Left lobe of liver (tissue), 2 donors: ENCODE results near the gene LINGO3. TPM values are rescaled to one million over a fixed set of nuclear protein-coding genes. Genes with fewer than 3 reads are reported as not detected.

Source experiments
- ATAC-seq: fragments of 200-7000 bp; cut with Tn5 transposase; one replicate; pipeline ENCODE4 v1.9.1; 2020; ENCODE audit warnings: mild to moderate bottlenecking, moderate library complexity
- DNase-seq: peaks from one replicate; pipeline ENCODE4 v3.0.0-alpha.2; 2020; ENCODE audit warnings: low spot score
- total RNA-seq: library from RNA; stranded (reverse); gene quantifications from one replicate; pipeline ENCODE4 v1.2.1, GENCODE V29; 2021
- donor health status: DM: no; HTN: no; CAD: no; lungs with moderate emphysema.
- donor health status: DM: no; HTN: yes; CAD: no.

LINGO3 gene
- total RNA-seq, 1 donor from 2014 or later, result not detected

GRCh38 chr19:2307518-2308012 is 389 bp downstream of the LINGO3 start:
- ATAC-seq, result no peak
- no peak for DNase-seq

DNA sequence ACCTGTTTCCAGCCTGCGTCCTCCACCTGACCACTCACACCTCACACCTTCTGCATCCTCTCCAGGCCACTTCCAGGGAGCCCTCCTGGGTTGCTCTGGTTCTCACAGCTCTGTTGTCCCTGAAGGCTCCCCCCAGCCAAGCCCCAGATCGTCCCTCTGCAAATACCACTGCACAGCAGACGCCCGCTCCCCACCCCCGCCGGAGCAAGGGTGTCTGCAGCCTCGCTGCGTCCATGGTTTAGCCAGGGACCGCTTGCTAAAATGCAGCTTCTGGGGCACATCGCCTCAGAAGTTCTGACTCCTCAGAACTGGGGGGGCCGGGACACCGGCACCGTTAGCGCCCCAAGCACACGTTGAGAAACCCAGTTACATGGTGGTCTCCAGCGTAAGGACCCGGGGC is 983 bp downstream of the LINGO3 start:
- ATAC-seq (no peak), DNase-seq (no peak)

DNA sequence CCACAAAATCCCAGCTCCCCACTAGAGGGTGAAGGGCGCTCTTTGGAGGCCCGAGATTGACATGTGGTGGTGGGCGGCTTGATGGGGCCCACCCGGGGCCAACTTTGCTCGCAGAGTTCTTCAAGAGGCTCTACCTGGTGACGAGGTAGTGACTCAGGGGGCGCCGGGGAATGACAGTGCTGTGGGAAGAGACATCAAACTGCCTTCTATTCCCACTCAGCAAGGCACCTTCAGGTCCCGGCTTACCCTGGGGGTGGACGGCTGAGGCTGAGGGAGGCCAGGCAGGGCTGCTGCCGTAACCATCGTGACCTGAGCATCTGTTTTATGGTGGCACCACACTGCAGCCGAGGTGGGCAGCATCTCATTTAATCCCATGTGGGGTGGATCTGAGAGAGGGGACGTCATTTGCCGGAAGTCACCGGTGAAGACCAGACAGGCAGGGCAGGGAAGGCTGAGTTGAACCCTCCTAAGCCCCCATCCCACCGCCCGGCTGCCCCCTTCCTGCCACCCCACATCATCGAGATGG is 1.6 kb downstream of the LINGO3 start:
- DNase-seq, result no peak
- ATAC-seq, result no peak

DNA sequence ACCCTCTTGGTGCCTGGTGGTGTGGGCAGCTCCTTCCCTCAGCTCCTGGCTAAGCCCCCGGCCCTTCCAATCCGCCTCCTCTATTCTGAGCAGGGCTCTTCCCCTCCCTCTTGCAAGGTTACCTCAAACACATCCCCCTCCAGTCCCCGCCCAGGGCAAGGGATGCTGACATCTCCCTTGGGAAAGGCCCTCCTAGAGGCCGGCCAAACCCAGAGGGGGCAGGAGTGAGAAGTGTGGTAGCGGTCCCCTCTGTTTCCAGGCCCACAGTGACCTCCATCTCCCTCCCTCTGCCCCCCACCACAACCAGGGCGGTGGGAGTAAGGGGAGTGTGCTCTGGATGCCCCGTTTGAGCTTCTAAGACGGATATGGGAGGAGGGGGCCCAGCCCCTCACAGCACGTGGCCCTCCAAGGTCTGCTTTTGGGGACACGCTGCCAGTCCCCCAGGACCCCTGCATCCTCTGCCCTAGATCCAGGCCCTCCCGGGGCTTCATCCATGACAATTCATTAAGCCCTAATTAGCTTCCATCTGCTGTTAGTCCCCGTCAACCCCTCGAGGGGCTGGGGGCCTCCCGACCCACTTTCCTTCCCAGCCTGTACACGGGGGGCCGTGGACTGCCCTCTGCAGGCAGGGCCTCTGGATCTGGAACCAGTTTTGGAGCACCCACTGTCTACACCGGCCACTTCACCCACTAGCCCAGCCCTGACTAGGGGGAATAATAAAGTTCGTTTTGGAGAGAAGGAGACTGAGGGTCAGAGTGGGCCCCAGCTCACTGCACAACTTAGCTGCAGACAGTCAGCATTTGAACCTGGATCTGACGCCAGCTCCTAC is 2.3 kb downstream of the LINGO3 start:
- no peak for ATAC-seq
- no peak for DNase-seq

DNA sequence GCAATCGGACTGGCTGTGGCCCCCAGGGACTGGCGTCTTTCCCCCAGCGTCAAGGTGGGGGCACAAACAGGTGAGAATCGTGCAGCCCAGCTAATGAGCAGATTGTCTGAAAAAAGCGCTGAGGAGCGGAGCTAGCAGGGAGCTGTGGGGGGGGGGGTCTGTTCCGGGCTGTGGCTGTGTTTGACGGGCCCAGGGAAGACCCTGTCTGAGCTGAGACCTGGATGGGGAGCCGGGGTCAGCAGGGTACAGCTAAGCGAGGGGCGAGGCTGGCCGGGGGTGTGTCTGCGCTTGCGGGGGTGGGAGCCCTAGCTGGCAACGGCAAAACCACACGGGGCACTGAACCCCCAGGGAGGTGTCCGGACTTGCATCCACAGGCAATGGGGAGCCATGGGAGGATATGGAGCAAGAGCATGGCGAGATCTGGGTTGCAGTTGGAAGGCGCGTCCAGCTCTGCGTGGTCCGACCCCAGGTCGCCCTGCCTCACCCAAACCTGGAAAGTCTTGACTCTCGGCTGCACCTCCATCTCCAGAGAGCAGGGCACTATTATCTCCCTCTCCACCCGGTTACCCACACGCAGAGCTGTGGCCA is 4.6 kb downstream of the LINGO3 start:
- DNase-seq (no peak), ATAC-seq (no peak)

DNA sequence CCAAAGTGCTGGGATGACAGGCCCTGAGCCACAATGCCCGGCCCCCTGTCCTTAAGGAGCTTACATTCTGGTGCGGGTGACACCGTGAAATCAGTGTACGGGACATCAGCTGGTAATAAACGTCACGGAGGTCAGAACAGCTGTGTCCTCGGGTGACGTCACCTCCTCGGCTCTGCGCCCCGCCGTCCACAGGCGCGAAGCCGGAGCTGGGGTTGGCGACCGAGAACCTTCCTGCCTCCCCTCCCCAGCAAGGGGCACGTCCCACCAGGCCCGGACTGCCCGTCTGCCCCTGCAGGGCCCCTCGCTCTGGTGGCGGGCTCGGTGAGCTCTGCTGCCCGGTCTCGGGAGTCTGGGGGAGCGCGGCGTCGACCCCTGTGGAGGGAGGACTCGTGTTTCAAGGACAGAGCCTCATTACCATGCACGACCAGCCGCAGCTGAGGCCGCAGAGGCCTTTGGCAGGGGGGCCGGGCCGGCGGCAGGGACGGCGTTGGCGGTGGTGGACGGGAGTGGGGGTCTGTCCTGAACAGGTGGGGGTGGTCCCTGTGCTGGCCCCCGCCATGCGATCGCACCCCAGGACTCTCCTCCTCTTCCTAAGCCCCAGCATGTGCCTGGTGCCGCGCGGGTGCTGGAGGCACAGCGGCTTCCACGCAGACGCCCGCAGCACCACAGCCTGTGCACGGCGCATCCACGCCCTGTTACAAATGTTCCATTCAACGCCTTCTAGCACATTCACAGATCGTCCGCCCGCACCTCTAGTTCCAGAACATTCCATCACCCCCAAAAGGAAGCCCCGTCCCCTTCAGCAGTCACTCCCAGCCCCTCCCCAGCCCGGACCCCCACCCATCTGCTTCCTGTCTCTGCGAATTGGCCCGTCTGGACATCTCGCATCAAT is 5.4 kb downstream of the LINGO3 start:
- ATAC-seq, result peak; percentile 41
- no peak for DNase-seq

- DNase-seq (no peak), ATAC-seq (no peak)
Measured at GRCh38 chr19:2300533-2300932, 7.4 kb downstream of the LINGO3 start.

DNA sequence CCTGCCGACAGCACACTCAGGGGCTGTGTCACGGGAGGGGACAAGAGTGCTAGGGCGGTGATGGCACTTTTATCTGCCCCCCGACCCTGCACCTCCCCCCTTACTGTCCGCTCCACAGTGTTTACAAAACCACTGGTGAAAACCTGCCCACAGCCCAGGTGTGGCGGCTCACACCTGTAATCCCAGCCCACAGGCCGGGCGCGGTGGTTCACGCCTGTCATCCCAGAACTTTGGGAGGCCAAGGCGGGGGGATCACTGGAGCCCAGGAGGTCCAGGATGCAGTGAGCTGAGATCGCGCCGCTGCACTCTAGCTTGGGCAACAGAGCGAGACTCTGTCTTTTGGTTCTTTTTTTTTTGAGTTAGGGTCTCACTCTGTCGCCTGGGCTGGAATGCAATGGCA is 11.8 kb downstream of the LINGO3 start:
- no peak for DNase-seq
- no peak for ATAC-seq

GRCh38 chr19:2294687-2295335 is 13.1 kb downstream of the LINGO3 start:
- ATAC-seq (no peak), DNase-seq (no peak)

DNA sequence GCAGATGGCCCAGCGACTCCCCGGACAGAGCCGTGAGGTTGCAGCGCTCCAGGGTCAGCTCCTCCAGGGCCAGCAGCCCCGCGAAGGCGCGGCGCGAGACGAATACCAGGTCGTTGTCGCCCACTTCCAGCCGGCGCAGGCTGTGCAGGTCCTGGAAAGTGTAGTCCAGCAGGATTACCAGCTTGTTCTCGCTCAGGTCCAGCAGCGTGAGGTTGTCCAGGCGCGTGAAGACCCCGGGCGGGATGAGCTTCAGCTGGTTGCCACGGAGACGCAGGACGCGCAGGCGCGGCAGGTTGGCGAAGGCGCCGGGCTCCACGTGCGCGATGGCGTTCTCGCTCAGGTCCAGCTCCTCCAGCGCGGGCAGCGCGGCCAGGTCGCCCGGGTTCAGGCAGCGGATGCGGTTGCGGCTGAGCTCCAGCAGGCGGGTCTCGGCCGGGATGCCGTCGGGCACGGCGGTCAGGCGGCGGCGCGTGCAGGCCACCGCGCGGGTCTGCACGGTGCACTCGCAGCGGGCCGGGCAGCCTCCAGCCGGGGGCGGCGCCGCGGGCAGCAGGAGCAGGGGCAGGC is 16.7 kb downstream of the LINGO3 start:
- ATAC-seq, result peak; percentile 8
- no peak for DNase-seq

DNA sequence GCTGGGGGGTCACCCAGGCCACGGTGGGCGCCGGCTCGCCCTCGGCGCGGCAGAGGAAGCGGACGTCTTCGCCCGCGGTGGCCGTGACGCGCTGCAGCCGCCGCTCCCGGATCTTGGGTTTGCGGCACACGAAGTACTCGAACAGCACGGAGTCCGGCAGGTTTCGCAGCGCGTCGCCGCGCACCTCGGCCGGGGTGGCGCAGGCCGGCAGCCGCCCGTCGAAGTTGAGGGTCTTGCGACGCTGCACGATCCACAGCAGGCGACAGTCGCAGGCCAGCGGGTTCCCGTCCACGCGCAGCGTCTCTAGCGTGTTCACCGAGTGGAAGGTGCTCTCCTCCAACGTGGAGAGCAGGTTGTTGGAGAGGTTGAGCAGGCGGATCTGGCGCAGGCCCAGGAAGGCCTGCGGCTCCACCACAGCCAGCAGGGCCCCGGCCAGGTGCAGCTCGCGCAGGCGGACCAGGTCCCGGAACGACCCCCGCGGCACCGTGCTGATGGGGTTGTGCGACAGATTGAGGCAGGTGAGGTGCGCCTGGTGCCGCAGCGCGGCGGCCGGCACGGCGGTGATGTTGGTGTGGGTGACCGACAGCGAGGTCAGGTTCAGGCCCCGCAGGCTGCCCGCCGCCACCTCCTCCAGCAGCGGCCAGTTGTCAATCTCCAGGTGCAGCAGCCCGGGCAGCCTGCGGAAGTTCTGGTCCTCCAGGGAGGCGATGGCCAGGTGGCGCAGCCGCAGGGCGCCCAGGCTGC is 17.3 kb downstream of the LINGO3 start:
- peak; percentile 12 for ATAC-seq
- DNase-seq, result no peak

DNA sequence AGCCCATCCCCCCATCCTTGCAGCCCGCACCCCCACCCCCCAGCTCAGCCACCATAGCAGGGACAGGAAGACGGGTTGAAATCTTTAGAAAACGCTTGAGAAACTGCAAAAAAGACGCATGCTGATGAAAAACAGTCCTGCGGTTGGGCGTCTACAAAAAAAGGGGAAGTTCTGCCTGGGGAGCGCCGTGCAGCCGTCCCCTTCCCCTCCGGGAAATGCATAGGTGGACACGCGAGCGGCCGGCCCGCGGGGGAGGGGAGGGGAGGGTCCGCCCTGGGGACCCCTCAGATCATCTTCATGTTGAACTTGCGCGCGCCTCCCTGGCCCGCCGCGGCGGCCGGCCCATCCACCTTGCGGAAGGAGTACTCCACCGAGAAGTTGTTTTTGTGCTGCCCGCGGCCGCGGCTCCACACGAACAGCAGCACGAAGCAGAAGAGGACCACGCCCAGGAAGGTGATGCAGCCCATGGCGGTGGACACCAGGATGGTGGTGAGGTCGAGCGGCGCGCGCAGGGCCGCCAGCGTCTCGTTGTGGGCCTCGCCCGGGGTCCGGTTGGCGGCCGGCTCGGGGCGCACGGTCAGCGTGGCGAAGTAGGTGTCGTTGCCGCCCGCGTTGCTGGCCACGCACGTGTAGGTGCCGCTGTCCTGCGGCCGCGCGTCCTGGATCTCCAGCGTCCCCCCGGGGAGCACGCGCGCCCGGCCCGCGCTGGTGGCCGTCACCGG is 18.1 kb downstream of the LINGO3 start:
- DNase-seq, result no peak

DNA sequence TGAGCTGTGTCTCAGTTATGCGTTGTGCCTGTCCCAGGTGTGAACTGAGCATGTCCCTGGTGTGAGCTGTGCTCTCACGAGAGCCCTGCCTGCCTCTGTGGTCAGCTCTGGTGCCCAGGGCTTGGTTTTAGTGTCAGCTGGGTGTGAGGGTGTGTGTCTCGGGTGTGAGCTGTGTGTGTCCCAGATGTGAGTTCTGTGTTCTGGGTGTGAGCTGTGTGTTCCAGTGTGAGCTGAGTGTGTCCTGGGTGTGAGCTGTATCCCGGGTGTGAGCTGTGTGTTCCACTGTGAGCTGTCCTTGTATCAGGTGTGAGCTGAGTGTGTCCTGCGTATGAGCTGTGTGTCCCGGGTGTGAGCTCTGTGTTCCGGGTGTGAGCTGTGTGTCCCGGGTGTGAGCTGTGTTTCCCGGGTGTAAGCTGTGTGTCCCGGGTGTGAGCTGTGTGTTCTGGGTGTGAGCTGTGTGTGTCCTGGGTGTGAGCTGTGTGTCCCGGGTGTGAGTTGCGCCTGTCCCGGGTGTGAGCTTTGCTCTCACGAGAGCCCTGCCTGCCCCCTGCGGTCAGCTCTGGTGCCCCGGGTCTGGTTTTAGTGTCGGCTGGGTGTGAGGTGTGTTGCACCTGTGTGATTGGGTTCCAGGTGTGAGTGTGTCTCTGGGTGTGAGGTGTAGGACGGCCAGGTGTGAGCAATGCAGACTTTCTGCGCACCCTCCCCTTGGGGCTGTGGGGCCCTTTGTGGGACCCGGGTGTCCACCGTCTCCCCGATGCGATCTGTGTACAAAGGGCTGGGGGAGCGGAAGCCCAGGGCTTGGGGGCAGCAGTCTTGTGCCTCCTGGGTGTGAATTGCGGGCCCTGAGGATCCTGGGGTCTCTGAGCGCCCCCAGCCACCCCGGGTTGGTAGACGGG is 18.9 kb downstream of the LINGO3 start:
- ATAC-seq (no peak), DNase-seq (no peak)

More for the DNA sequence above, 18.1 kb downstream of the LINGO3 start:
- peak; percentile 17 for ATAC-seq

DNA sequence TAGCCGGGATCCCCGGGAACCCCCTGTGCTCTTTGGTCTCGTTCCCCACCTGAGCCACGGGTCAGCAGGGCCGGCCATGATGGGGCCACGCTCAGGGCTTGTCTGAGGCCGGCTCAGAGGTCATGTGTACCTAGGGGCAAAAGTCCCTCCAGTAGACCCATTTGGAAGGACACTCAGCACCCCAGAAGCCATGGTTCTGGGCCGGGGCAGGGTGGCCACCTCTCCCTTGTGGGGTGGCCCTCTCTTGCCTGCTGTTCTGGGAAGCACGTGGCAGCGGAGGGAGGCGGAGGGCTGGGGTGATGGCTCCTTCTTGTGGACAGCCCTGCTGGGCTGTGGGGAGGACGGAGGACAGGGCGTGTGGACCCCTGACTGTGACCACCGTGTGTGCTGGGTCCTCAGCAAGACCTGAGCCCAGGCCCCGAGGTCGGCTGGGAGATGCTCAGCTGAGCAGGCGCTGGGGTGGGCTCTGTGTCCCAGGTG is 19.6 kb downstream of the LINGO3 start:
- DNase-seq (no peak), ATAC-seq (no peak)

- DNase-seq, result no peak
- no peak for ATAC-seq
Measured at GRCh38 chr19:2287585-2288337, 20.2 kb downstream of the LINGO3 start.

DNA sequence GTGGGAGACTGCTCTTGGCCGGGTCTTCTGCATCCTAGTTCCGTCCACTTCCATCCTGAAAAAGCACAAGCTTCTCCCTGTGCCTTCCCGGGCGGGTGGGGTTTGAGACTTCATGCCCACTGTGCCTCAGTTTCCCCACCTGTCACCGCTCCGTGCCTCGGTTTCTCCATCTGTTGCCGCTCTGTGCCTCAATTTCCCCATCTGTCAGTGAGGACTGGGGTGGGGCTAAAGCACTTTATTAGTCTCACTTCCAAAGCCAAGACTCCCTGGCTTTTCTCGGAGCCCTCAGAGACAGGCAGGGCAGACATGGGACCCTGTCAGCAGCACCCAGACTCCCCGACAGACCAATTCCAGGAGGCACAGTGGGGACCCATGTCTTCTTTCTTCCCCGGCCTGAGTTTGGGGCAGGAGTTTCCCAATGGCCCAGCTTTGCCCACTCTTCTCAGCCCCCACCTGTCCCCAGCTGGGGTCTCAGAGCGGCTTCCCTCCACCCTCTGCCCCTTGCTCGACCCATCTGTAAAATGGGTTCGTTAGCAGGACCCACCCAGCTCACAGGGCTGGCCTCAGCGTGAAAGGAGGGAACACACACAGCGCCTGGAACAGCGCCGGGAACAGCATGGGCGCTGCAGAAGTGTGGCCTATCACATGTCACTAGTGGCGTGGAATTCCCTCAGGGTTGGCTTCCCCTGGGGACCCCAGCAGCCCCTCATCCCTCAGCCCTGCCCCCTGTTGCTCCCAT is 21.4 kb downstream of the LINGO3 start:
- DNase-seq, result no peak
- ATAC-seq, result no peak
